Thyroid gland (tissue), 4 donors: Measurements from ENCODE around the gene CHST8.

Experiments used
- POLR2A ChIP-seq, 2 donors: fragments of 450-650 bp; IDR thresholded peaks; one replicate each; pipeline ENCODE4 v1.6.1; 2017; ENCODE audit warnings: antibody characterized with exemption in 2 of 2, mild to moderate bottlenecking in 2 of 2, moderate library complexity in 1 of 2
- TF ChIP-seq, protein P1 (sequence below), 6 experiments: fragments of 200-600 bp in 3 of 6; fragments of 450-650 bp in 3 of 6; sonication (generic) in 3 of 6; IDR thresholded peaks; one replicate each; pipeline ENCODE4 v1.5.1; 2016 to 2019; ENCODE audit warnings: antibody characterized with exemption in 6 of 6, mild to moderate bottlenecking in 2 of 6, inconsistent platforms in 1 of 6, moderate library complexity in 1 of 6

DNA sequence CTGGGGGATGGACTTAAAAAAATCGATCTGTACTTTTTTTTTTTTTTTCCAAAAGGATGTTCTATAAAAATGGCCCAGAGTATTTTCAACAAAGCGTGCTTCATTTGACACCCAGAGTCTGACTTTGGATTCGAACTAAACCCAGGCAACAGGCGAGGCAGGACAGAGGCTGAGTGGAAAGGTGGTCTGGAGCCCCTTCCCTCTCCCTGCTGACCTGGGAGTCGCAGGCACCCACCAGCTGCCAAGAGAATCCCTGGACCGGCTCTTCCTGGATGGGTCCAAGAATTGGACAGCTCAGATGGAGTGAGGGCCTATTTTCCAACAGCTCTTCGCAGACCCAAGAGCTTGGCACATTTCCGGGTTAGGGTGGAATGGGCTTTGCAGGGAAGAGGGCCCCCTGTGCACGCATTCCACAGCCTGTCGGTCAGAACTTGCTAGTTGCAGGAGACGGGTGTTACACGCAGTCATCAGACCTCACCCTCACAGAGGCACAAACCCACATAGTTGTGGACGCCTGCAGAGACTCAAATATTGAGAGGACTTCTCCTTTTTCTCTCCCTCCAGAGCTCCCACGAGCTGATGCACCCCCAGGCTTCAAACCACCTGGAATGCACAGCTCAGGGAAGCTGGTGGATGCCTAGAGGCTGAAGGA lies 190.1 kb downstream of the CHST8 start:
- TF ChIP-seq, protein P1, sequence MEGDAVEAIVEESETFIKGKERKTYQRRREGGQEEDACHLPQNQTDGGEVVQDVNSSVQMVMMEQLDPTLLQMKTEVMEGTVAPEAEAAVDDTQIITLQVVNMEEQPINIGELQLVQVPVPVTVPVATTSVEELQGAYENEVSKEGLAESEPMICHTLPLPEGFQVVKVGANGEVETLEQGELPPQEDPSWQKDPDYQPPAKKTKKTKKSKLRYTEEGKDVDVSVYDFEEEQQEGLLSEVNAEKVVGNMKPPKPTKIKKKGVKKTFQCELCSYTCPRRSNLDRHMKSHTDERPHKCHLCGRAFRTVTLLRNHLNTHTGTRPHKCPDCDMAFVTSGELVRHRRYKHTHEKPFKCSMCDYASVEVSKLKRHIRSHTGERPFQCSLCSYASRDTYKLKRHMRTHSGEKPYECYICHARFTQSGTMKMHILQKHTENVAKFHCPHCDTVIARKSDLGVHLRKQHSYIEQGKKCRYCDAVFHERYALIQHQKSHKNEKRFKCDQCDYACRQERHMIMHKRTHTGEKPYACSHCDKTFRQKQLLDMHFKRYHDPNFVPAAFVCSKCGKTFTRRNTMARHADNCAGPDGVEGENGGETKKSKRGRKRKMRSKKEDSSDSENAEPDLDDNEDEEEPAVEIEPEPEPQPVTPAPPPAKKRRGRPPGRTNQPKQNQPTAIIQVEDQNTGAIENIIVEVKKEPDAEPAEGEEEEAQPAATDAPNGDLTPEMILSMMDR (IDR thresholded peaks at IDR 0.05) = no peak
- TF ChIP-seq POLR2A (IDR thresholded peaks at IDR 0.05) = no peak
